GM21737 (cell line): Measurements from ENCODE around the gene PC.
A peak's percentile ranks its signal among the peaks of the same experiment; 100 is the strongest.
"Not testable (repeated sequence)": the region's sequence is repeated elsewhere in the genome, so short reads cannot be mapped to it uniquely, and the experiment has no call there.

ENCODE experiments used
- ATAC-seq: cut with Tn5 transposase; IDR thresholded peaks from one replicate; pipeline ENCODE4 v1.9.1; 2021; ENCODE audit warnings: mild to moderate bottlenecking, moderate library complexity; ENCODE audit not compliant: unreplicated experiment

PC gene

DNA sequence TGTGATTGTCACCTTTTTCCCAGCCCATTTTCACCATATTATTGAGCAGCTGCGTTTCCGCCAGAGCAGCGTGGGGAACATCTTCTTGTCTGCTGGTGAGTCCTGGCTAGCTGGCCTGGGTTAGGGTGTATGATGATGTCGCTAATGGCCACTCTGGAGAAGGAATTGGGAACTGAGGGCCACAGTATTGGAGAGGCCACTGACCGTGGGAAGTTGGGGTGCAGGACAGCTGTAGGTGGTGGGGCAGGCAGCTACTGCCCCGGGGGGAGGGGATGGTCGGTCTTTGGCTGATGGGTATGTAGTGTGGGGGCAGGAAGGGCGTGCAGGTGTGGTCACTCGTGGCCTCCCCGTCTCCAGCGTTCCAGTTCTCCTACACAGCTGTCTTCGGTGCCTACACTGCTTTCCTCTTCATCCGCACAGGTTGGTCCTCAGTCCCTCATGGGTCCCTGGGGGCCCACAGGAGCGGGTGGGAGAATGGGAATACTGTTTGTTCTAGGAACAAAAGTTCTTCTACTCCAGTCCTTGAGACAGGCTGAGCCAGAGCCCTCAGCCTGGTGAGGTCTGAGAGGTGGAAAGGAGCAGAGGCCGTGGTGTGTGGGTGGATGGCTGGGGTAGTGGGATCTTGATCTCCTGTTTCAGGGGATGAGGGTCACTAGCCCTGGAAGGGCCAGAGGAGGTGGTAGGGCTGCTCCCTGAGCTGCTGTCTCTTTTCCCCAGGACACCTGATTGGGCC, 112.9 kb downstream of the PC start:
- ATAC-seq: no peak

DNA sequence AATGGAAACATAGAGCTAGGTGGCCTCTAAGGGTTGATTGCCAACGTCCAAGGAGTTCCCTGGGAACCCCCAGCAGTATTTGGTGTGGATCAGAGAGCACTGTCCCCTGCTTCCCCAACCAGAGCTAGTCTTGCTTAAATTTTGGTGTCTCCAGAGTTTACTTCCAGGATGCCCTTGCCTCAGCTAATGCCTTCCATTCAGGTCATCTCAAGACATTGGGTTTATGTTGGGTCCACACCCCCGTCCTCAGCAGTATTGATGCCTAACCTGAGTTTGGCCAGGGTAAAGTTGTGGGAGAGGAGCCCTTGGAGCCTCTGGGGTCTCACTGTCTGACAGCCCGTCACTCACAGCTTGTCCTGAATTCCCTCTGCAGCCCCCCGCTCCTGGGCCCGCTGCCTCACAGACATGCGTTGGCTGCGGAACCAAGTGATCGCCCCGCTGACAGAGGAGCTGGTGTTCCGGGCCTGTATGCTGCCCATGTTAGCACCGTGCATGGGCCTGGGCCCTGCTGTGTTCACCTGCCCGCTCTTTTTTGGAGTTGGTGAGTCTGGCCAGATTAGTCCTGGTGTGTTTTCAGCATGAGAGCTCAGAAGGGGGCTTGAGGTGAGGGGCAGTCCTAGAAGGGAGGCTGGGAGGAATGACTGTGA, 113.6 kb downstream of the PC start:
- ATAC-seq: no peak

DNA sequence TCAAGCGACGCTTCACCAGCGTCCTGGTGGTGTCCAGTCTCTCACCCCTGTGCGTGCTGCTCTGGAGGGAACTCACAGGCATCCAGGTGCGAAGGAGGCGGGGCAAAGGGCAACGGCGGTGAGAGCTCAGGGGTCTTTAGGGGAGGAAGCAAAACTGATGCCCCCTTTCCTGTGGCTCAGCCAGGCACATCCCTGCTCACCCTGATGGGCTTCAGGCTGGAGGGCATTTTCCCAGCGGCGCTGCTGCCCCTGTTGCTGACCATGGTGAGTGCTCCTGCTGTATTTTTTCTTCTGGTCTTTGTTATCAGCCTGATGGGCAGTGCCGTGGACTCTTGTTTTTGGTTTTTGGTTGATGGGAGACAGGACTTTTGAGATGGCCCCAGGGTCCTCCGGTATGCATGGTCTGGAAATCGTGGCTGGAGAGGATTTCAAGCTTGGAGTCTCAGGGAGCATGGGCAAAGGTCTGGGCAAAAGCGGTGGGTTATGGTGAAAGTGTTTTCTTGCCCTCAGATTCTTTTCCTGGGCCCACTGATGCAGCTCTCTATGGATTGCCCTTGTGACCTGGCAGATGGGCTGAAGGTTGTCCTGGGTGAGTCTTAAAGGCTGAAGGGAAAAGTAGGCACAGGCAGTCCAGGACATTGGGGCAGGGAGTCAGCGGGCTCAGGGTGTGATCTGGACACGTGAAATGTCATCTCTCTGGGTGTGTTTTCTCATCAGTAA, 114.2 kb downstream of the PC start:
- ATAC-seq: no peak

DNA sequence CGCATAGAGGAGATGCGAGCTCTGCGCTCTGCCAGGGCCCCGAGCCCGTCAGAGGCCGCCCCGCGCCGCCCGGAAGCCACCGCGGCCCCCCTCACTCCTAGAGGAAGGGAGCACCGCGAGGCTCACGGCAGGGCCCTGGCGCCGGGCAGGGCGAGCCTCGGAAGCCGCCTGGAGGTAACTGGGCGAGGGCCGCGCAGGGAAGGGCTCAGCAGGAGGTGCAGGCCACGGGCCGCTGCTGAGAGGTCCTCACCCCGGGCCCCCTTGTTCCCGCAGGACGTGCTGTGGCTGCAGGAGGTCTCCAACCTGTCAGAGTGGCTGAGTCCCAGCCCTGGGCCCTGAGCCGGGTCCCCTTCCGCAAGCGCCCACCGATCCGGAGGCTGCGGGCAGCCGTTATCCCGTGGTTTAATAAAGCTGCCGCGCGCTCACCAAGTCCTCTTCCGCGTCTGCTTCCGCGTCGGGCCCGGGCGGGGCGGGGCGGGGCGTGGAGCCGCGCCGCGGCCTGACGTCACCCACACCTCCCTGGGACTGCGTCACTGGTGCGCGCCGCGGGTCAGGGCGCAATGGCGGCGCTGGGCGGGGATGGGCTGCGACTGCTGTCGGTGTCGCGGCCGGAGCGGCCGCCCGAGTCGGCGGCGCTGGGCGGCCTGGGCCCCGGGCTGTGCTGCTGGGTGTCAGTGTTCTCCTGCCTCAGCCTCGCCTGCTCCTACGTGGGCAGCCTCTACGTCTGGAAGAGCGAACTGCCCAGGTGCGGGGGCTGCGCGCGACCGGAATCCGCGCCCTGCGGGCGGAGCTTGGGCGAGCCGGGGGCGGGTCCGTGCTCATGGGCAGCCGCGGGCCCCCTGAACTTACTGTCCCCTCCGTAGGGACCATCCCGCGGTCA, 115.0 kb downstream of the PC start, which contains the start of gene RCE1:
TSS of gene RCE1 (plus strand) at position 546 of the 880 bp plus-strand sequence. CDS start at position 561, 15 bp downstream.
- ATAC-seq: peak; percentile 72

DNA sequence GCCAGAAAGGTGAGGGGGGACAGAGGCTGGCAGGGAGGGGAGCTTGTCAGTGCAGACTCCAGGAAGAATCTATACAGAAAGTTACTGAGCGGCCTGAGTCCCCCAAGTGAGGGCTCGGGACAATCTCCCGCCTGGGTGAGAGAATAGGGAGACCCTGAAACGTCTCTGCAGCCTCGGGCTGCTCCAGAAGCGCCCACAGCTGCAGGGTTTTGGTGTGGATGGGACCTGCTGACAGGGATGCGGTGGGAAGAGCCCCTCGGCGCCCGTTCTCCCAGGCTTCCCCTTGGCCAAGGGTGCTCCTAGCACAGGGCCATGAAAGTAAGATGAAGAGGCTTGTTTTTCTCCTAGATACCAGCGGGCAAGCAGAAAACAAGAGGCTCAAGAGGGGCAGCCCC, 115.7 kb downstream of the PC start:
- no peak for ATAC-seq

DNA sequence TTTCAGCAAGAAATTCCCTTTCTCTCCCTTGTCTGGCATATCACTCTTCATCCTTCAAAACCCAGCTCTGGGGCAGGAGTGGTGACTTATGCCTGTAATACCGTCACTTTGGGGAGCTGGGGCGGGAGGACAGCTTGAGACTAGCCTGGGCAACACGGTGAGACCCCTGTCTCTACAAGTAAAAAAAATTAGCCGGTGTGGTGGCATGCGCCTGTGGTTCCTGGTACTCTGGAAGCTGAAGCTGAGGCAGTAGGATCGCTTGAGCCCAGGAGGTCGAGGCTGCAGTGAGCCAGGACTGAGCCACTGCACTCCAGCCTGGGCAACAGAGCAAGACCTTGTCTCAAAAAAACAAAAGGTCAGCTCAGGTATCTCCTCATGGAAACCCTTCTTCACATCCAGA, 116.3 kb downstream of the PC start:
- no peak for ATAC-seq

DNA sequence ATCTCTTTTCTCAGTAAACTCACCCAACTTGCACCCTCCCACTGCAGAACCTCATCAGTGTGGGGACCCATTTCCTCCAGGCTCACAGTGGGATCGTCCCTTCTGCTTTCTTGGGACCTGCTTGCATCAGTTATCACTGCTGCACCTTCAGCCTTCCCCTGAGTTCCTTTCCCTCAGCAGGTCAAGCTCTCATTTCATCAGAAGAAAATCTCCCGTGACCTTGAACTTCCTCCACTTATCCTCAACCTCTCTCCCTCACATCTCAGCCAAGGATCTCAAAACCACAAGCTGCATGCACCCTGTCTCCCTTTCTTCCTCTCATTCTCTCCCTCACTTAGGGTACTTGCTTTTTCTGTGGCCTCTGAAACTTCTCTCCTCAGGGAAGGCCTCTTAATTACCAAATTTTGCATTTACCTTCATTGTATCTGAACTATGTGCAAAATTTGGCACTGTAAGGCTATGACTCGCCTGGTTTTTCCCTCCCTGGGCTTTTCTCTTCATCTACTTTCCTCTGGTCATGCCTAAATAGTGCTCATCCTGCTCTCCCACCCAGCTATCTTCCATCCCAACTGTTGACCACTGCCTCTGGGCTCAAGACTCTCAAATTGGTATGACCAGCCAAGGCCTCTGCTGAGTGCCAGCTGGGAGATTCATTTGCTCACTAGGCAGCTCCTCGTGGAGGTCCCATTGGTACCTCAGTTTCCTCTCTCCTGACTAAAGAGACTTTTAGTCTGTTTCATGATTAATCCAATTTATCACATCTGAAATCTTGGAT, 117.7 kb downstream of the PC start:
- ATAC-seq: no peak

DNA sequence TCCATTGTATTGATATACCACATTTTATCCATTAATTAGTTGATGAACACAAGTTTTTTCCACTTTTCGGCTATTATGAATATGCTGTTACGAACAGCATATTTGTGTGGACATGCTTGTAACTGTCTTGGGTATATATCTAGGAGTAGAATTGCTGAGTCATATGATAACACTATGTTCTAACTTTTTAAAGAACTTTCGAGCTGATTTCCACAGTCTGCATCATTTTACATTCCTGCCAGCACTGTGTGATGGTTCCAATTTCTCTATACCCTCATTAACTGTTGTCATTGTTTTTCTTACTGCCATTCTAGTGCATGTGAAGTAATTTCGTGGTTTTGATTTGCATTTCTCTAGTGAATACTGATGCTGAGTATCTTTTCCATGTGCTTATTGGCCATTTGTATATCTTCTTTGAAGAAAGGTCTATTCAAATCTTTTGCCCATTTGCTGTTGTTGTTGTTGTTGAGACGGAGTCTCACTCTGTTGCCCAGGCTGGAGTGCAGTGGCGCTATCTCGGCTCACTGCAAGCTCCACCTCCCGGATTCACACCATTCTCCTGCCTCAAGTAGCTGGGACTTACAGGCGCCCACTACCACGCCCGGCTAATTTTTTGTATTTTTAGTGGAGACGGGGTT, 122.3 kb downstream of the PC start:
- no peak for ATAC-seq

DNA sequence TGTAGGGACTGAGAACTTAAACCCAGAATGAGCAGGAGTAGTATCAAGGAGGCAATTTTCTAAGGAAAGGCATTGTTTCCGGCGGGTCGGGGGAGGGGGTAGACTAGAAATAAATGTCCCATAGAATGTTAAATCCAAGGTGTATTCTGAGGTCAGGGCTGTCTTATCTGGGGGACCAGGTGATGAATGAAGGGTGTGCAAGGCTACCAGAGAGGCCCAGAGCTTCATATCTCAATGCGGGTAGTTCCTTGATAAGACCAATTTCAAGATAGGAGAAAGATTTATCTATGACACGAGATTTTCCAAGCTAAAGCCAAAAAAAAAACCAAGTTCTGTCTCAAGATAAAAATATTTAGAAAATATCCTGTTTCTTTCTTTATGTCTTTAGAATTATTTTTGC, 123.2 kb downstream of the PC start:
- ATAC-seq: no peak

DNA sequence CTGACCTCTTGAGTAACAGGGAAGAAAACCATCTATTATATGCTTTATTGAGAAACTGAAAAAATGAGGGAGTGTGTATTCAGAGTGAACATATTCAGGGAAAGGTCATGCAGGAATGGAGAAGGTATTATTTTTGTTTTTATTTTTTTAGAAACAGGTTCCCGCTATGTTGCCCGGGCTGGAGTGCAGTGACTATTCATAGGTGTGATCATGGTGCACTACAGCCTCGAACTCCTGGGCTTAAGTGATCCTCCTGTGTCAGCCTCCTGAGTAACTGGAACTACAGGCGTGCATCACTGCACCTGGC, 123.7 kb downstream of the PC start:
- ATAC-seq: no peak

DNA sequence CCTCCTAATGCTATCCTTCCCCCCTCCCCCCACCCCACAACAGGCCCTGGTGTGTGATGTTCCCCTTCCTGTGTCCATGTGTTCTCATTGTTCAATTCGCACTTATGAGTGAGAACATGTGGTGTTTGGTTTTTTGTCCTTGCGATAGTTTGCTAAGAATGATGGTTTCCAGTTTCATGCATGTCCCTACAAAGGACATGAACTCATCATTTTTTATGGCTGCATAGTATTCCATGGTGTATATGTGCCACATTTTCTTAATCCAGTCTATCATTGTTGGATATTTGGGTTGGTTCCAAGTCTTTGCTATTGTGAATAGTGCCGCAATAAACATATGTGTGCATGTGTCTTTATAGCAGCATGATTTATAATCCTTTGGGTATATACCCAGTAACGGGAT, 133.6 kb downstream of the PC start:
- not testable (repeated sequence) for ATAC-seq

DNA sequence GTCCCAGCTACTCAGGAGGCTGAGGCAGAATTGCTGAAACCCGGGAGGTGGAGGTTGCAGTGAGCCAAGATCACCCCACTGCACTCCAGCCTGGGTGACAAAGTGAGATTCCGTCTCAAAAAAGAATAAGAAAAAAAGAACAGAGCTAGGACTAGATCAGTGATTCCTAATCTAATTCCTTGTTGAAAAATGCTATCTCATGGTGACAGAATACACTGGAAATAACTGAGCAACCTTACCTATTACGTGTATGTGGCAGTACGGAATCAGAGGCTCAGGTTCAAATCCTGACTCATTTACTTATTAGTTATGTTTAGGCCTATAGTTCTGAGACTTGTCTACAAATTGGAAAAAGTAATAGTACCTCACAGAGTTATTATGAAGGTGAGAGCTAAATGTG, 134.5 kb downstream of the PC start:
- no peak for ATAC-seq

DNA sequence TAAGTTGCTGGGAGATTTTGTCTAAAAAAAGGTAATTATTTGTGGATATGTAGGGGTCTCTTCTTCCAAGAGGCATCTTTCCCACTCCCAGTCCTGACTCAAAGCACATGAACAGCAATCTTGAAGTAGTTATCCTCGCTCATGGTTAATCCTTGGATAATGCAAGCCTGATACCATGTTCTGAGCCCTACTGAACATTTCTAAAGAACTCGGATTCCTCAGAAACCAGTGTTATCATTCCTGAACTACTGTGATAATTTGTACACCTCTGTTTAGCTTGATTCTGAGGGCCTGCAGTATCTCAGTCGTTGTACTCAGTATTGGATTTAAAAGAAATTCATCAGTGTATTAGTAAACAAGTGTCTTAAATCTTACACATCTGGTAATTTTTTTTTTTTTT, 137.3 kb downstream of the PC start:
- ATAC-seq: no peak

DNA sequence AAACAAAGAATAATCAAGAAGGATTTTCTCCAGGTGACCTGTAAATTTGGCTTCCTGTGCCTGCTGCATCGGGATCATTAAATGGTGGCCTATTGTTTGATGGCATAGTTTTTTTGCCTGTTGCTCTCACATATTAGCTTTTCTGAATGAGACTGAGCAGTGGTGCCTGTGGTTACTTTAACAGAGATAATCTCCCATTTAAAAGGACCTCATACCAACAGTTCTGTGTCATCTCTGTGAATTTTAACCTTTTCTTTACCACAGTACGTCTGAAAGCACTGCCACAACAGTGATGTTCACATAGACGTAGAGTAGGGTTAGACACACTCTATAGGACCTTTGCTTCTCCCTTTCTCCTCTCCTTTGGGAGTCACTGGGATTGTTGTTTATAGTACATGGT, 137.8 kb downstream of the PC start:
- ATAC-seq: no peak

DNA sequence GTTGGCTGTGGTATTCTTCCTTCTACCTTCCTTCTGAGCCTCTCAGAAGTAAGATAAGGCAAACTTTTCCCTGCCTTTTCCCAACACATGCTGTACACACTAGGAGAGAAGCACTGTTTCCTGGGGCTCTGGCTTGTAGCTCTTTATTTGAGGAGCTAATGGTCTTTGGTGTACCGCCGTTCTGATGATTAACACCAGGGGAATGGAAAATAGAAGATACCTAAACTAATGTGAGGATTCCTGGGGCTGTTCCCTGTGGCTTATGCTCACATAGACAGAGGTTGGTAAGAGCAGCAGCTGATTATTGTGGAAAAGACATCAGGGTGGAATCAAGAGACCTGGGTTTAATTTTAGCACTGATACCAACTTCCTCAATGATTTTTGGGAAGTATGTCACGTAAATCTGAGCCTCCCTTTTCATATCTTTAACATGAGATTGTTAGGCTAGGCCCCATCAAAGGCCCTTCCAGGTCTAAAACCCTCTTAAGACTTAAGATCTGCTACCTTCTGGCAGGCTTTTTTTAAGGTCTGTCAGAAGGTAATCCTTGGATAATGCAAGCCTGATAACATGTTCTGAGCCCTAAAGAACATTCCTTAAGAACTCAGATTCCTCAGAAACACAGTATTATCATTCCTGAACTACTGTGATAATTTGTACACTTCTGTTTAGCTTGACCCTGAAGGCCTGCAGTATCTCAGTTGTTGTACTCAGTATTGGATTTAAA, 139.8 kb downstream of the PC start:
- ATAC-seq: no peak

DNA sequence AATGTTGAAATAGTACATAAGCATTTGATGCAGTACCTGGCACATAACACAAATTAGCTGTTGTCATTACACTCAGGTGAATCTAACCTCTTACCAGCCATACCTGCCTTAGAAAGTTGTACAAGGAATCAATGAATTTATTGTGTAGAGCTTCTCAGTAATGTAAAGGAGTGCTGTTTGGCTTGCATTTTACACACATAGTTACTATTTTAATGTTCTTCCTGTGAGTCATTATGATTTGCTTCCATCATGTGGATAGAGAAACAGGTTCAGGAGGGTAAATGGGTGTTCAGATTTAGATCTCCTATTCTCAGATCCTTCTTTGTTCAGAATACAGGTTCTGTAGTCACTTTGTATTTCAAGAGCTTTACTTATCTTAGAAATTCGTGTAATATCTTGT, 142.5 kb downstream of the PC start:
- no peak for ATAC-seq

DNA sequence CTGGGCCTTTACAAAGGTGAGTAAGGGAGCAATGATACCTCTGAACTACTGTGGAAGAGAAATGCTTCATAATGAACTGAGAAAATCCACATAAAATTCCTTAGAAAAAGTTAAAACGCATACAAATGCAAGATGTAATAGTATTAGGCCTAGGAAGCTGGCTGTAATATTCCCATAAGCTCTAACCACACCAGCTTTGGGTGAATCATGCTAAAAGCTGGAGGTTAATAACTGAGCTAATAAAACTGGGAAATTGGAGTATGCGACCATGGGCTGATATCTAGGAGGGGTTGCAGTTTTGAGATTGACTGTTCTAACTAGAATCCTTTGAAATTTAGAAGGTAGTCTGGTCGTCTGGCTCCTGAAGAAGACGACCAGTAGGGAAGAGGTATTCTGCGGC, 143.5 kb downstream of the PC start:
- no peak for ATAC-seq

DNA sequence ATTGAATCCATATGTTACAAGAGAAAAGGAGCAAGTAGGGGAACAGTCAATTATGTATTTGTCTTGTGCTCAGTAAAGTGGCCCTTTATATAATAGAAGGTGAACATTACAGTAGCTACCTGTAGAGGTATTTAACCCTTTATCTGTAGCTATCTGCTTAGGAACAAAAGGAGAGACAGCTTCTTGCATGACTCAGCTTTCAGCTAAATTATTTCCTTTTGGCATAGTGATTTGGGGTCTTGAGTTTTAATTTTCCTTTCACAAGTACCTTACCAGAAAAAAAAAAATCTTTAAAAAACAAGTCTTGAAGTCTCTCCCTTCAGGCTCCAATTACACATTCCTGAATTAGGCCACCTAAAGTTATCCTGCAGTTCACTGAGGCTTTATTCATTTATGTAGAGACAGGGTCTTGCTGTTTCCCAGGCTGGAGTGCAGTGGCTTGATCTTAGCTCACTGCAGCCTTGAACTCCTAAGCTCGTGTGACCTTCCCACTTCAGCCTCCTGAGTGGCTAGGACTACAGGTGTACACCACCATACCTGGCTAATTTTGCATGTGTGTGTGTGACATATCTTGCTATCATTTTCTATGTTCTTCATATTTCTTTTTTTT, 147.5 kb downstream of the PC start:
- ATAC-seq: no peak

DNA sequence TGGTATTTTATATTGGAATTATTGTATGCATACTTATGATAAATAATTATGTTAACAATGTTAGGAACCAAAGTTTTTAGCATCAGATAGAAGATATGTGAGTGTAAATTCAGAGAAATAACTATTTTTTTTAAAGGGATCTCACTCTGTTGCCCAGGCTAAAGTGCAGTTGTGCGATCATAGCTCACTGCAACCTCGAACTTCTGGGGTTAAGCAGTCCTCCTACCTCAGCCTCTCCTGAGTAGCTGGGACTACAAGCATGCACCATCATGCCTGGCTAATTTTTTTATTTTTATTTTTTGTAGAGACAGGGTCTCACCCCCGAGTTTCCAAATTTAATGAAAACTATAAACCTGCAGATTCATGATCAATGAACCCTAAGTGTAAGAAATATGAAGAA, 148.6 kb downstream of the PC start:
- no peak for ATAC-seq
